ENCODE measurements around the gene PSMD8.

PSMD8 gene

GRCh38 chr19:38383184-38383583 is 8.8 kb downstream of the PSMD8 start:
- DNase-seq (ENCODE audit: low read depth, low spot score): no peak
- TF ChIP-seq CTCF (IDR thresholded peaks at IDR 0.05; ENCODE audit: low read depth, low read length): no peak
- in situ Hi-C loops (cut with HindIII; ENCODE audit: low sequenced_read_pairs): no loop called here
- H3K4me3 ChIP-seq (ENCODE audit: low read depth, low read length): no peak overlapping the region

DNA sequence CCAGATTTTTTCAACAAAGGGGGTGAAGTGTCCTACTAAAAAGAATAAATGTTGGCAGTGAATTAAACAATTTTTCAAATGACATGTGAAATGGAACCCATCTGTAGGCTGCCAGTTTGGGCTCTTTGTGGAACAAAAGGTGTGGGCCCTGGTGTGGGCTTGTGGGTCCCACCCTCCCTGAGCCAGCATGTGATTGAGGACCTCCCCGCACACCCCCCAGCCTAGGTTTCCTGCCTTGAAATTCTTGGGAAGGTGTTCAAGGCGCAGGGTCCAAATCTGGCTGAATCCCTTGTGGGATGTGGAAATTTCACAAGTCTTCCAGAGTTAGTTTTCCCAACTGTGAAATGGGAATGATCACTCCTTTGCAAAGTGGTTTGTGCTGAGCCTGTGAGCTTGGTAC is 9.4 kb downstream of the PSMD8 start:
- no peak for TF ChIP-seq CTCF (IDR thresholded peaks at IDR 0.05; ENCODE audit: low read depth, low read length)
- DNase-seq (ENCODE audit: low read depth, low spot score): no peak
- in situ Hi-C loops (cut with HindIII; ENCODE audit: low sequenced_read_pairs): no loop called here

DNA sequence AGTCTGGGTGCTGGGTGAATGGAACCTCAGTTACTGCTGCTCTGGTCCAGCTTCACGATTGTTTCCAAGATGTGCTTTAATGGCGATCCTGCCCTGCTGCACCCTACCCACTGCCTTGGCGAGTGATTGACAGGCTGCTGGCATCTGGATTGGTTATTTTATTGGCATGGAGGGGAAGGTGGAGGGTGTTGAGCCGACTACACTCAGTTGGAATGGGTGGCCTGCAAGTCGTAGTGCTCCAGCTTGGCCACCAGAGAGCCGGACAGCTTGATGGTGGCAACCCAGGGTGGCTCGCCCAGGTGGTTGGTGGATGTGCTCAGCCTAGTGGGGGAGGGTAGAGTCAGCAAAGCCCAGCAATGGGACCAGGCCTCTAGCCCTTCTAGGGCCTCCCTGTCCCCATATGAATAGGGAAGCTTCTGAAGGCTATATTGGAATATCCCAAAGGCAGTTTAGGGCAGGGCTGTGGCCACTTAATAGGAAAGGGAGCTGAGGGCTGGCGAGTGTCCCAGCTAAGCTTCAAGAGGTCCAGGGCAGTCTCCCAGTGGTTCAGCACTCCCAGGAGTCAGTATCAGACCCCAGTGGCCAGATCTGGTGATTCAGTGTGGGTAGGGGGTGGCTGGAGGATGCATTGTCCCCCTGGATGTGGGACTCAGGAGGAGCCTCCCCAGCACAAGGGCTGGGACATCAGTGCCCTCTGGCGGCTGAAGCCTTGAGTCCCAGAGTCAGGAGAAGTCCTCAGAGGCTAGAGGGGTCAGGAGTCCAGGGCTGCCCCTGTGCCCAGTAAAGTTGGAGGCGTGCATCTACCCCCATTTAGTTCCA is 10.0 kb downstream of the PSMD8 start:
- H3K4me3 ChIP-seq (ENCODE audit: low read depth, low read length): no peak overlapping the region

More for the DNA sequence above, 9.4 kb downstream of the PSMD8 start:
- no peak overlapping the region for H3K4me3 ChIP-seq (ENCODE audit: low read depth, low read length)

DNA sequence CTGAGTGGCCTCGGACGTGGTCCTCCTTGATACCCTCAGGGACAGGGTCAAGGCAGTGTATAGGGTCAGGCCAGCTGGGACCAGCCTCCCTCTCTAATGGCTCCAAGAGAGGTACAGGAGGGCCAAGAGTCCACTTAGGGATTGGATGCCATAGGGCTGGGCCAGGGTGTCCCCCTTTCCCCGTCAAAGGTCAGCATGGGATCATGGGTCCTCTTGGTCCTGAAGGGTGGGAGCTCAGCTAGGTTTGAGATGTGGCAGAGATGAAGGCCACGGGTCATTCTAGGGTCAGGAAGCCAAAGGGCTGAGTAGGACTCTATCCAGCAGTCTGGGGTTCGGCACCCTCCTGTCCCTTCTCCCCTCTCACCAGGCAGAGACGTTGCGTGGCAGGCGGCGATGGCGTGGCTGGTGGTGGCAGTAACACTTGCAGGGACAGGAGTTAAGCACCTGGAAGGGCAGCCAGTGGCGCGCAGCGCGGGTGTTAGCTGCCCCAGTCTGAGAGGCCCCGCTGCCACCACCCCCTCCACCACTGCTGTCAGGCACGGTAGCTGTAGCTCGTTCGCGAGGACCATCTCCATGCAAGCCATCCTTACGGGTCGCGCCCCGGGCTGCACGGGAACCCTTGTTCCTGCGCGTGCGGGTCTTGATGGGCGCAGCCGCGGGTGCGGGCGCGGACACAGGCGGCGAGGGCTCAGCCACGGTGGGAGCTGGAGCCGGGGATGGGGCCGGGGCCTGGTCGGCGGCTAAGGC is 10.9 kb downstream of the PSMD8 start:
- TF ChIP-seq CTCF (IDR thresholded peaks at IDR 0.05; ENCODE audit: low read depth, low read length): no peak
- no peak for DNase-seq (ENCODE audit: low read depth, low spot score)
- H3K4me3 ChIP-seq (ENCODE audit: low read depth, low read length): no peak overlapping the region
- in situ Hi-C loops (cut with HindIII; ENCODE audit: low sequenced_read_pairs): no loop called here

More for the DNA sequence above, 10.0 kb downstream of the PSMD8 start:
- in situ Hi-C loops (cut with HindIII; ENCODE audit: low sequenced_read_pairs): no loop called here
- peak; percentile 59 for TF ChIP-seq CTCF (IDR thresholded peaks at IDR 0.05; ENCODE audit: low read depth, low read length)
- DNase-seq (ENCODE audit: low read depth, low spot score): peak; percentile 21

GRCh38 chr19:38385804-38386257 is 11.5 kb downstream of the PSMD8 start:
- H3K4me3 ChIP-seq (ENCODE audit: low read depth, low read length): no peak overlapping the region
- TF ChIP-seq CTCF (IDR thresholded peaks at IDR 0.05; ENCODE audit: low read depth, low read length): no peak
- in situ Hi-C loops (cut with HindIII; ENCODE audit: low sequenced_read_pairs): no loop called here
- DNase-seq (ENCODE audit: low read depth, low spot score): no peak

- H3K4me3 ChIP-seq (ENCODE audit: low read depth, low read length): no peak overlapping the region
- no peak for TF ChIP-seq CTCF (IDR thresholded peaks at IDR 0.05; ENCODE audit: low read depth, low read length)
- in situ Hi-C loops (cut with HindIII; ENCODE audit: low sequenced_read_pairs): no loop called here
- DNase-seq (ENCODE audit: low read depth, low spot score): no peak
Measured at GRCh38 chr19:38386300-38386970, 12.1 kb downstream of the PSMD8 start.
